ENCODE measurements around the gene C1QTNF5. TPM values are rescaled to one million over a fixed set of nuclear protein-coding genes. Genes with fewer than 3 reads are reported as not detected.

Gene C1QTNF5
- total RNA-seq, 5 donors from 2014 or later (not counting 1 experiment from before 2014, with no cell fraction given) = not detected

GRCh38 chr11:119305556-119306372, 34.9 kb downstream of the C1QTNF5 start:
- peak in 3 of 4 experiments; percentile 12 to 30 (median 24) for ATAC-seq (replicated peaks in 1 of 4)
- H3K27me3 ChIP-seq (replicated peaks in 1 of 2; ENCODE audit: control insufficient read depth in 2 of 2, extremely low read depth in 1 of 2, insufficient read depth in 2 of 2, low read length in 1 of 2) = no peaks in the 10 kb centered on the region
- CTCF ChIA-PET = interaction anchor here (0.6 to 2.0 kb wide), 6 partner anchors 10 to 1879 kb away, joined by 3 to 10 read pairs (median 6); no protein-coding TSS in a partner anchor
- Mint-ChIP-seq H3K4me3 (peak overlapping the region; percentile 44 to 79 (median 49)), H3K4me1 (peaks cover 30 to 33% (median 32%) of the 10 kb centered on the region in 3 donors), H3K9me3 (no peaks in the 10 kb centered on the region), H3K27me3 (no peaks in the 10 kb centered on the region), H3K27ac (peak overlapping the region; percentile 92 to 95), H3K36me3 (peaks cover 31% of the 10 kb centered on the region)
- POLR2A ChIA-PET = interaction anchor here (0.6 kb wide), 2 partner anchors 11 to 33 kb away, joined by 3 to 5 read pairs; partner anchors contain the start of gene MCAM (in 1 of the 2)
- peak in 1 of 35 experiments; percentile 12 for DNase-seq
- H3K4me1 ChIP-seq (ENCODE audit: control insufficient read depth in 1 of 2, extremely low read depth in 1 of 2, insufficient read depth in 2 of 2, low read length in 2 of 2) = peaks cover 27 to 30% of the 10 kb centered on the region in 2 experiments
- 71% methylated on average over 6 of the region's 7 CpGs for WGBS (ENCODE audit: insufficient coverage)
- peaks cover 6 to 41% of the 10 kb centered on the region in 2 donors for H3K36me3 ChIP-seq (ENCODE audit: control insufficient read depth in 2 of 2, extremely low read depth in 1 of 2, insufficient read depth in 1 of 2, low read length in 1 of 2)
- no peaks in the 10 kb centered on the region for H3K9me3 ChIP-seq
- H3K4me3 ChIP-seq (ENCODE audit: control insufficient read depth in 1 of 2, extremely low read depth in 1 of 2, low read length in 1 of 2) = peak overlapping the region in 1 of 2 donors; percentile 33
- peak overlapping the region; percentile 71 for H3K27ac ChIP-seq (ENCODE audit: low read length)

GRCh38 chr11:119303227-119303718, 37.4 kb downstream of the C1QTNF5 start:
- DNase-seq (no peak), ATAC-seq (replicated peaks in 1 of 4) (no peak)
- H3K4me1 ChIP-seq (ENCODE audit: control insufficient read depth in 1 of 2, extremely low read depth in 1 of 2, insufficient read depth in 2 of 2, low read length in 2 of 2) = peaks cover 27 to 30% of the 10 kb centered on the region in 2 experiments
- Mint-ChIP-seq H3K27ac (peak overlapping the region in 1 of 2 donors; percentile 41), H3K4me3 (no peak overlapping the region), H3K4me1 (peaks cover 30 to 33% (median 32%) of the 10 kb centered on the region in 3 donors), H3K27me3 (no peaks in the 10 kb centered on the region), H3K36me3 (peaks cover 54% of the 10 kb centered on the region), H3K9me3 (no peaks in the 10 kb centered on the region)
- peaks cover 5 to 66% of the 10 kb centered on the region in 2 donors for H3K36me3 ChIP-seq (ENCODE audit: control insufficient read depth in 2 of 2, extremely low read depth in 1 of 2, insufficient read depth in 1 of 2, low read length in 1 of 2)
- no peak overlapping the region for H3K27ac ChIP-seq (ENCODE audit: low read length)
- ChIA-PET CTCF (interaction anchor here (0.5 to 0.8 kb wide), 3 partner anchors 21 to 106 kb away, joined by 3 read pairs; no protein-coding TSS in a partner anchor), POLR2A (interaction anchor here in 1 of 2 donors (0.5 kb wide), 1 partner anchor 22 kb away, joined by 3 read pairs; no protein-coding TSS in a partner anchor)
- H3K9me3 ChIP-seq = no peaks in the 10 kb centered on the region
- H3K4me3 ChIP-seq (ENCODE audit: control insufficient read depth in 1 of 2, extremely low read depth in 1 of 2, low read length in 1 of 2) = no peak overlapping the region
- no CpG with 5 or more reads among the region's 5 CpGs for WGBS (ENCODE audit: insufficient coverage)
- no peaks in the 10 kb centered on the region for H3K27me3 ChIP-seq (replicated peaks in 1 of 2; ENCODE audit: control insufficient read depth in 2 of 2, extremely low read depth in 1 of 2, insufficient read depth in 2 of 2, low read length in 1 of 2)

- ChIA-PET CTCF (interaction anchor here (1.2 to 1.3 kb wide), 2 partner anchors 10 to 23 kb away, joined by 3 to 5 read pairs; no protein-coding TSS in a partner anchor), POLR2A (no interaction called here)
- H3K4me1 ChIP-seq (ENCODE audit: control insufficient read depth in 1 of 2, extremely low read depth in 1 of 2, insufficient read depth in 2 of 2, low read length in 2 of 2) = peaks cover 6 to 8% of the 10 kb centered on the region in 2 experiments
- H3K36me3 ChIP-seq (ENCODE audit: control insufficient read depth in 2 of 2, extremely low read depth in 1 of 2, insufficient read depth in 1 of 2, low read length in 1 of 2) = peaks cover 10 to 83% of the 10 kb centered on the region in 2 donors
- H3K27ac ChIP-seq (ENCODE audit: low read length) = no peak overlapping the region
- no peaks in the 10 kb centered on the region for H3K27me3 Mint-ChIP-seq
- no CpG with 5 or more reads among the region's 3 CpGs for WGBS (ENCODE audit: insufficient coverage)
- ATAC-seq (replicated peaks in 1 of 4) (no peak), DNase-seq (no peak)
- peak overlapping the region in 1 of 2 donors; percentile 35 for H3K27ac Mint-ChIP-seq
- no peak overlapping the region for H3K4me3 Mint-ChIP-seq
- no peaks in the 10 kb centered on the region for H3K27me3 ChIP-seq (replicated peaks in 1 of 2; ENCODE audit: control insufficient read depth in 2 of 2, extremely low read depth in 1 of 2, insufficient read depth in 2 of 2, low read length in 1 of 2)
- H3K36me3 Mint-ChIP-seq = peaks cover 71% of the 10 kb centered on the region
- peaks cover 10 to 11% (median 10%) of the 10 kb centered on the region in 3 donors for H3K4me1 Mint-ChIP-seq
- H3K9me3 ChIP-seq = no peaks in the 10 kb centered on the region
- no peaks in the 10 kb centered on the region for H3K9me3 Mint-ChIP-seq
- no peak overlapping the region for H3K4me3 ChIP-seq (ENCODE audit: control insufficient read depth in 1 of 2, extremely low read depth in 1 of 2, low read length in 1 of 2)
Observed at GRCh38 chr11:119300198-119300964, 40.3 kb downstream of the C1QTNF5 start.

- H3K36me3 ChIP-seq (ENCODE audit: control insufficient read depth in 2 of 2, extremely low read depth in 1 of 2, insufficient read depth in 1 of 2, low read length in 1 of 2) = peaks cover 10 to 83% of the 10 kb centered on the region in 2 donors
- Mint-ChIP-seq H3K36me3 (peaks cover 71% of the 10 kb centered on the region), H3K4me3 (no peak overlapping the region), H3K9me3 (no peaks in the 10 kb centered on the region), H3K4me1 (peaks cover under 1 to 3% (median 2%) of the 10 kb centered on the region in 3 donors), H3K27ac (no peak overlapping the region), H3K27me3 (no peaks in the 10 kb centered on the region)
- ATAC-seq (replicated peaks in 1 of 4) (no peak), DNase-seq (no peak)
- 99% methylated on average over 7 of the region's 9 CpGs for WGBS (ENCODE audit: insufficient coverage)
- no peaks in the 10 kb centered on the region for H3K9me3 ChIP-seq
- no peaks in the 10 kb centered on the region for H3K27me3 ChIP-seq (replicated peaks in 1 of 2; ENCODE audit: control insufficient read depth in 2 of 2, extremely low read depth in 1 of 2, insufficient read depth in 2 of 2, low read length in 1 of 2)
- POLR2A ChIA-PET = no interaction called here
- CTCF ChIA-PET = interaction anchor here (0.5 to 1.3 kb wide), 3 partner anchors 24 to 563 kb away, joined by 4 to 5 read pairs (median 5); no protein-coding TSS in a partner anchor
- H3K4me3 ChIP-seq (ENCODE audit: control insufficient read depth in 1 of 2, extremely low read depth in 1 of 2, low read length in 1 of 2) = no peak overlapping the region
- no peak overlapping the region for H3K27ac ChIP-seq (ENCODE audit: low read length)
- H3K4me1 ChIP-seq (ENCODE audit: control insufficient read depth in 1 of 2, extremely low read depth in 1 of 2, insufficient read depth in 2 of 2, low read length in 2 of 2) = no peaks in the 10 kb centered on the region
Observed at GRCh38 chr11:119299416-119299815, 41.3 kb downstream of the C1QTNF5 start.

- ATAC-seq (replicated peaks in 1 of 4) = no peak
- Histone ChIP-seq H3K27me3 (replicated peaks in 1 of 2; ENCODE audit: control insufficient read depth in 2 of 2, extremely low read depth in 1 of 2, insufficient read depth in 2 of 2, low read length in 1 of 2) (no peaks in the 10 kb centered on the region), H3K4me3 (ENCODE audit: control insufficient read depth in 1 of 2, extremely low read depth in 1 of 2, low read length in 1 of 2) (no peak overlapping the region), H3K27ac (ENCODE audit: low read length) (no peak overlapping the region), H3K4me1 (ENCODE audit: control insufficient read depth in 1 of 2, extremely low read depth in 1 of 2, insufficient read depth in 2 of 2, low read length in 2 of 2) (no peaks in the 10 kb centered on the region), H3K9me3 (no peaks in the 10 kb centered on the region), H3K36me3 (ENCODE audit: control insufficient read depth in 2 of 2, extremely low read depth in 1 of 2, insufficient read depth in 1 of 2, low read length in 1 of 2) (peaks cover 7 to 76% of the 10 kb centered on the region in 2 donors)
- POLR2A ChIA-PET = no interaction called here
- DNase-seq = no peak
- no CpG with 5 or more reads among the region's 2 CpGs for WGBS (ENCODE audit: insufficient coverage)
- no peak overlapping the region for H3K4me3 Mint-ChIP-seq
- H3K27ac Mint-ChIP-seq = no peak overlapping the region
- CTCF ChIA-PET = no interaction called here
- H3K9me3 Mint-ChIP-seq = no peaks in the 10 kb centered on the region
- no peaks in the 10 kb centered on the region for H3K27me3 Mint-ChIP-seq
- H3K4me1 Mint-ChIP-seq = no peaks in the 10 kb centered on the region
- peaks cover 66% of the 10 kb centered on the region for H3K36me3 Mint-ChIP-seq
Observed at GRCh38 chr11:119298726-119299125, 42.0 kb downstream of the C1QTNF5 start.

- H3K27ac Mint-ChIP-seq = no peak overlapping the region
- H3K9me3 Mint-ChIP-seq = no peaks in the 10 kb centered on the region
- CTCF ChIA-PET = interaction anchor here (0.6 kb wide), 3 partner anchors 19 to 392 kb away, joined by 3 to 5 read pairs (median 5); no protein-coding TSS in a partner anchor
- H3K27ac ChIP-seq (ENCODE audit: low read length) = no peak overlapping the region
- no peaks in the 10 kb centered on the region for H3K9me3 ChIP-seq
- no CpG with 5 or more reads among the region's 3 CpGs for WGBS (ENCODE audit: insufficient coverage)
- POLR2A ChIA-PET = no interaction called here
- no peaks in the 10 kb centered on the region for H3K27me3 Mint-ChIP-seq
- no peak overlapping the region for H3K4me3 ChIP-seq (ENCODE audit: control insufficient read depth in 1 of 2, extremely low read depth in 1 of 2, low read length in 1 of 2)
- no peak for ATAC-seq (replicated peaks in 1 of 4)
- H3K27me3 ChIP-seq (replicated peaks in 1 of 2; ENCODE audit: control insufficient read depth in 2 of 2, extremely low read depth in 1 of 2, insufficient read depth in 2 of 2, low read length in 1 of 2) = no peaks in the 10 kb centered on the region
- peaks cover 61% of the 10 kb centered on the region for H3K36me3 Mint-ChIP-seq
- H3K4me3 Mint-ChIP-seq = no peak overlapping the region
- no peaks in the 10 kb centered on the region for H3K4me1 ChIP-seq (ENCODE audit: control insufficient read depth in 1 of 2, extremely low read depth in 1 of 2, insufficient read depth in 2 of 2, low read length in 2 of 2)
- no peaks in the 10 kb centered on the region for H3K4me1 Mint-ChIP-seq
- no peak for DNase-seq
- H3K36me3 ChIP-seq (ENCODE audit: control insufficient read depth in 2 of 2, extremely low read depth in 1 of 2, insufficient read depth in 1 of 2, low read length in 1 of 2) = peaks cover 7 to 68% of the 10 kb centered on the region in 2 donors
Observed at GRCh38 chr11:119297938-119298337, 42.7 kb downstream of the C1QTNF5 start.

All from T-cell (primary cell).